WTC11 (cell line): ENCODE results near the gene BABAM2. TPM values are rescaled to one million over a fixed set of nuclear protein-coding genes. Genes with fewer than 3 reads are reported as not detected.

Source experiments
- ATAC-seq: fragments of 200-7000 bp; cut with Tn5 transposase; 2 replicates; pipeline ENCODE4 v1.10.0; 2021; ENCODE audit warnings: mild to moderate bottlenecking, moderate library complexity
- CTCF ChIA-PET: fragments of 300-600 bp; sonication (Branson Sonifier 250); formaldehyde crosslinking; loops from one replicate; lab custom pipeline; 2021; ENCODE audit warnings: antibody characterized with exemption; lab: Charles Lee
- POLR2A ChIA-PET: fragments of 350-600 bp; sonication (Branson Sonifier 250); formaldehyde crosslinking; loops from one replicate; lab custom pipeline; 2021; ENCODE audit warnings: antibody characterized with exemption; lab: Charles Lee
- DNase-seq: peaks from one replicate; pipeline ENCODE4 v3.0.0; 2021; ENCODE audit warnings: low spot score
- H3K27ac Mint-ChIP-seq: 2 replicates; pipeline ENCODE4 v1.8.0; 2021; ENCODE audit warnings: mixed read lengths
- H3K27me3 Mint-ChIP-seq: 2 replicates; pipeline ENCODE4 v1.8.0; 2021; ENCODE audit warnings: low read depth, mild to moderate bottlenecking, moderate library complexity, mixed read lengths
- H3K36me3 Mint-ChIP-seq: 2 replicates; pipeline ENCODE4 v1.8.0; 2021; ENCODE audit warnings: mixed read lengths
- H3K4me1 Mint-ChIP-seq: 2 replicates; pipeline ENCODE4 v1.8.0; 2022; ENCODE audit warnings: mixed read lengths
- H3K4me3 Mint-ChIP-seq: 2 replicates; pipeline ENCODE4 v1.8.0; 2021; ENCODE audit warnings: mild to moderate bottlenecking, moderate library complexity, mixed read lengths
- H3K9me3 Mint-ChIP-seq: 2 replicates; pipeline ENCODE4 v1.8.0; 2021; ENCODE audit warnings: mixed read lengths
- ATF1 ChIP-seq: sonication (generic); formaldehyde crosslinking; IDR thresholded peaks from 2 replicates; pipeline ENCODE4 v1.8.1; 2023; ENCODE audit warnings: mild to moderate bottlenecking, moderate library complexity, missing genetic modification reagents
- ATF3 ChIP-seq: sonication (generic); formaldehyde crosslinking; conservative IDR thresholded peaks from 2 replicates; pipeline ENCODE4 v1.8.1; 2022; ENCODE audit warnings: mild to moderate bottlenecking, missing genetic modification reagents
- CBFB ChIP-seq: sonication (generic); formaldehyde crosslinking; IDR thresholded peaks from 2 replicates; pipeline ENCODE4 v1.8.1; 2022; ENCODE audit warnings: mild to moderate bottlenecking, low read depth, missing genetic modification reagents
- CREM ChIP-seq: sonication (generic); formaldehyde crosslinking; IDR thresholded peaks from 2 replicates; pipeline ENCODE4 v1.8.1; 2022; ENCODE audit warnings: mild to moderate bottlenecking, missing genetic modification reagents, moderate library complexity
- E2F5 ChIP-seq: sonication (generic); formaldehyde crosslinking; IDR thresholded peaks from 2 replicates; pipeline ENCODE4 v1.8.1; 2022; ENCODE audit warnings: mild to moderate bottlenecking, moderate library complexity, missing genetic modification reagents
- ELF4 ChIP-seq: sonication (generic); formaldehyde crosslinking; IDR thresholded peaks from 2 replicates; pipeline ENCODE4 v1.8.1; 2022; ENCODE audit warnings: low read depth, mild to moderate bottlenecking, moderate library complexity, missing genetic modification reagents
- ERG ChIP-seq: fragments of 250-450 bp; sonication (Bioruptor Pico); IDR thresholded peaks from 2 replicates; pipeline ENCODE4 v1.8.0; 2021; ENCODE audit warnings: mild to moderate bottlenecking
- FOXJ3 ChIP-seq: sonication (generic); formaldehyde crosslinking; IDR thresholded peaks from 2 replicates; pipeline ENCODE4 v1.9.0; 2021; ENCODE audit warnings: missing genetic modification reagents, mild to moderate bottlenecking, borderline replicate concordance
- HMGA2 ChIP-seq: fragments of 250-450 bp; sonication (Bioruptor Pico); IDR thresholded peaks from 2 replicates; pipeline ENCODE4 v1.4.0; 2021; ENCODE audit warnings: mild to moderate bottlenecking, moderate library complexity
- IRF1 ChIP-seq: sonication (generic); formaldehyde crosslinking; IDR thresholded peaks from 2 replicates; pipeline ENCODE4 v1.8.0; 2023; ENCODE audit warnings: missing genetic modification reagents
- IRF2 ChIP-seq: sonication (generic); formaldehyde crosslinking; IDR thresholded peaks from 2 replicates; pipeline ENCODE4 v1.8.0; 2022; ENCODE audit warnings: low read depth, missing genetic modification reagents, borderline replicate concordance
- MYBL2 ChIP-seq: sonication (generic); formaldehyde crosslinking; IDR thresholded peaks from 2 replicates; pipeline ENCODE4 v1.8.1; 2023; ENCODE audit warnings: mild to moderate bottlenecking, moderate library complexity, missing genetic modification reagents
- NR2C2 ChIP-seq: sonication (generic); formaldehyde crosslinking; IDR thresholded peaks from 2 replicates; pipeline ENCODE4 v1.8.0; 2022; ENCODE audit warnings: mild to moderate bottlenecking, missing genetic modification reagents
- PREB ChIP-seq: sonication (generic); formaldehyde crosslinking; IDR thresholded peaks from 2 replicates; pipeline ENCODE4 v1.8.1; 2022; ENCODE audit warnings: mild to moderate bottlenecking, missing genetic modification reagents, moderate library complexity, borderline replicate concordance
- PRRX2 ChIP-seq: fragments of 250-450 bp; sonication (Bioruptor Pico); IDR thresholded peaks from 2 replicates; pipeline ENCODE4 v1.8.0; 2021; ENCODE audit warnings: mild to moderate bottlenecking
- STAT6 ChIP-seq: sonication (generic); formaldehyde crosslinking; conservative IDR thresholded peaks from 2 replicates; pipeline ENCODE4 v1.8.1; 2023; ENCODE audit warnings: mild to moderate bottlenecking, low read depth, missing genetic modification reagents, moderate library complexity
- ZMAT4 ChIP-seq: fragments of 250-450 bp; sonication (Bioruptor Pico); IDR thresholded peaks from 2 replicates; pipeline ENCODE4 v1.9.0; 2021; ENCODE audit warnings: mild to moderate bottlenecking
- ZNF281 ChIP-seq: sonication (generic); formaldehyde crosslinking; IDR thresholded peaks from 2 replicates; pipeline ENCODE4 v1.8.0; 2023; ENCODE audit warnings: mild to moderate bottlenecking, missing genetic modification reagents
- ZNF425 ChIP-seq: fragments of 250-450 bp; sonication (Bioruptor Pico); conservative IDR thresholded peaks from 2 replicates; pipeline ENCODE4 v1.9.0; 2021; ENCODE audit warnings: mild to moderate bottlenecking
- total RNA-seq: library from RNA; stranded (reverse); gene quantifications from 3 replicates; pipeline ENCODE4 v1.2.3, GENCODE V29; 2021

The BABAM2 gene
- total RNA-seq, 1 experiment from 2014 or later: 16.5 TPM

- no peaks in the 10 kb centered on the region for H3K27me3 Mint-ChIP-seq
- CTCF ChIA-PET: no interaction called here
- POLR2A ChIA-PET: no interaction called here
- H3K9me3 Mint-ChIP-seq: no peaks in the 10 kb centered on the region
- no peak overlapping the region for H3K4me3 Mint-ChIP-seq
- no peak for DNase-seq
- no peak overlapping the region for H3K27ac Mint-ChIP-seq
- no peak for ATAC-seq
- no peak for TF ChIP-seq MYBL2
- no peak for TF ChIP-seq E2F5 (CRISPR knock-in tag)
- no peak for TF ChIP-seq PRRX2 (CRISPR knock-in tag)
- TF ChIP-seq ELF4: no peak
- no peak for TF ChIP-seq ZNF425 (CRISPR knock-in tag)
- TF ChIP-seq ATF1 (CRISPR knock-in tag): no peak
- TF ChIP-seq ZMAT4 (CRISPR knock-in tag): no peak
- no peak for TF ChIP-seq CREM (CRISPR knock-in tag)
- no peak for TF ChIP-seq STAT6
- TF ChIP-seq ZNF281 (CRISPR knock-in tag): no peak
- no peak for TF ChIP-seq IRF1 (CRISPR knock-in tag)
- no peak for TF ChIP-seq FOXJ3 (CRISPR knock-in tag)
- TF ChIP-seq NR2C2 (CRISPR knock-in tag): no peak
- no peak for TF ChIP-seq CBFB
- no peak for TF ChIP-seq ERG (CRISPR knock-in tag)
- no peak for TF ChIP-seq PREB (CRISPR knock-in tag)
- no peak for TF ChIP-seq HMGA2 (CRISPR knock-in tag)
- no peak for TF ChIP-seq ATF3
- no peak for TF ChIP-seq IRF2
- H3K36me3 Mint-ChIP-seq: no peaks in the 10 kb centered on the region
- peaks cover 8% of the 10 kb centered on the region for H3K4me1 Mint-ChIP-seq
Measured at GRCh38 chr2:27909901-27910300, 19.4 kb downstream of the BABAM2 start.
